Measurements from ENCODE around the gene METTL21C. TPM values are rescaled to one million over a fixed set of nuclear protein-coding genes. Genes with fewer than 3 reads are reported as not detected.

The METTL21C gene
- total RNA-seq, 1 donor from 2014 or later: not detected

- Mint-ChIP-seq H3K4me3 (no peak overlapping the region), H3K27me3 (peaks cover 36% of the 10 kb centered on the region), H3K36me3 (ENCODE audit: low read depth) (no peaks in the 10 kb centered on the region), H3K27ac (no peak overlapping the region), H3K4me1 (no peaks in the 10 kb centered on the region), H3K9me3 (no peaks in the 10 kb centered on the region)
- no peak for DNase-seq
- intact Hi-C loops (cut with micrococcal nuclease): no loop called here
These were observed 9.6 kb upstream of the METTL21C start for GRCh38 chr13:102704238-102705058.

DNA sequence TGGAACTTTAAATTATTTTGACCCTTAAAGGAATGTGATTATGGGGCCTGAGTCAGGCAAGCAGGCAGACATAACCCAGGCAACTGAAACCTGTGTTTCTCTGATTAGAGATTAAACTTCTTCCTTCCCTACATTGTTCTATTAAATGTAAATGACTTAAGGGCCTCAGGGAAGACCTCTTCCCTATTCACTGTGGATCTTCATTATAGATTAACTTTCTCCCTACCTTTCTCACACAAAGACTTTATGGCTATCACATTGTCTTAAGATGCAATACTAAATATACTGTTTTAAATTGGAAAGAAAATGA, 8.8 kb upstream of the METTL21C start:
- Mint-ChIP-seq H3K27ac (no peak overlapping the region), H3K27me3 (peaks cover 29% of the 10 kb centered on the region), H3K4me3 (no peak overlapping the region), H3K36me3 (ENCODE audit: low read depth) (no peaks in the 10 kb centered on the region), H3K4me1 (no peaks in the 10 kb centered on the region), H3K9me3 (no peaks in the 10 kb centered on the region)
- intact Hi-C loops (cut with micrococcal nuclease): no loop called here
- no peak for DNase-seq

DNA sequence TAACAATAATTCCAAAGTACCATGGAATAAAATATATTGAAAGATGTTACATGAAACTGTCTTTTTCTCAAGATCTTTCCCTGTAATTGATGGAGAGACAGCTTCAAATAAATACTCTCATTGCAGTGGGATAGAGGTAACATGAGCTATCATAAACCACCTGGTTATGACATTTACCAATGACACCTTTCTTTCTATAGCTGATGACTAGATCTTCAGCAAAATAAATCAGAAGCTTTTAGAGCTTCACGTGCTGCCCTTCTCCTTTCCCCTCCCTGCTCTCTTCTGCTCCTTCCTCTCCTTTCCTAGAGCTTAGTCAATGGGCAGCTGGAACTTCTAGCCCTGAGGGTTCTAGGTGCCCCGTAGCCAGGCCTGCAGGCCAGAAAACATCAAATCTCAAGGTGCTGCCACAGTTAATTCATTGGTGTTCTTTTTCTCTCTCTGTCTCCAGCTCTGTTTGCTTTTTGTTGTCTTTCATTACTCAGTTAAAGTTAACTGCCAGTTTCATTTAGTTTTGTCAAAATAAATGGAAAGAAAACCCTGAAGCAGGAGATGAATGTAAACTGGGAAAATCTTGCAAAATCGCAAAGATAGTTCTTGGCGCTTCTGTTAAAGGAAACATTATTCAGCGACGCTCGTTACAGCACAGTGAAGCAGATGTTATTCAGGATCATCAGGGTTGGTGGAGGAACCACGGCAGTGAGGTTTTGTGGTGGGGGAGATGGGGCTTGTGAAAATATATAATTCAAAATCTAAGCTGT, 8.3 kb upstream of the METTL21C start:
- Mint-ChIP-seq H3K36me3 (ENCODE audit: low read depth) (no peaks in the 10 kb centered on the region), H3K4me1 (no peaks in the 10 kb centered on the region), H3K27me3 (peaks cover 28% of the 10 kb centered on the region), H3K27ac (no peak overlapping the region), H3K9me3 (no peaks in the 10 kb centered on the region), H3K4me3 (no peak overlapping the region)
- intact Hi-C loops (cut with micrococcal nuclease): no loop called here
- DNase-seq: no peak

GRCh38 chr13:102701331-102701730, 6.5 kb upstream of the METTL21C start:
- H3K4me1 Mint-ChIP-seq: no peaks in the 10 kb centered on the region
- no peak for DNase-seq

DNA sequence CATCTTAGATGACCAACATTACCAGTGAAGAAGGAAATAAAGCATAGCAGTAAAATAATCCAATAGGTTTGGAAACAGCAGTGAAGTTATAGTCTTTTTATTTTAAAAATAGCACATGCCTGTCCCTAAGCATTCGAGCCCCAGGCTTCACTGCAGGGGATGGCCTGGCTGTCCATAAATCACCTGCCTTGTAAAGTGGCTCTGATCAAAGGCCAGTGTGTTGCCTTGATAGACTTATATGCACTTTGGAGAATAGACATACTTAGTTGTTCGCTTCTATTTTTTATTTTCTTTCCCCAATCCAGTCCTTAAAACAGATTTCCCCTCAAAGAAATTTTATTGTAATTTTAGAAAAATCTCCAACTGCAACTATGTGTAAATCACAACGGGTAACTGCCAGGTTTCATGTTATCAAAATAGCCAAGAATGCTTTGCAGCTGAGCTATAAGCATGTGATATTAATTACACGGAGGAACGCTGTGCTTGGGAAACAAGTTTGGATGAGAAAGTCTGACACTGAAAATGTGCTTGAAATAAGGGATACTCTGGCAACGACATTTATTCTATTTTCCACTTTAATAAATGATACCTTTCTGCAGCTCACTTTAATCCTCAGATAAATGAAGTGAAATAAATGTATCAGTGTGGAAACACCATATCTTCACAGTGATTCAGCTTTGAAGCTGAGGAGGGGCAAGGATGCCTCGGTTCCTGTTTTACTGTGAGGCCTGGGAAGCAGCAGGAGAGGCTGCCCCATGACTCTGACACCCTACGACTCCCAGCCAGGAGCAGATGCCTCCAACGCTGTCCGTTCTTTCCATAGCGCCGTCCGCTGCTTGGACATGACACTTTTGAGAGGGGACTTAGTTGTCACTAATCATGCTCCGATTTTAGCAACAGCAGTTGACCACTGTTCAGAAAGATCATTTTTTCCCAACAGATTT, 5.5 kb upstream of the METTL21C start:
- Mint-ChIP-seq H3K4me3 (no peak overlapping the region), H3K9me3 (no peaks in the 10 kb centered on the region), H3K4me1 (no peaks in the 10 kb centered on the region), H3K27ac (no peak overlapping the region), H3K36me3 (ENCODE audit: low read depth) (no peaks in the 10 kb centered on the region), H3K27me3 (peaks cover 21% of the 10 kb centered on the region)
- intact Hi-C loops (cut with micrococcal nuclease): no loop called here
- no peak for DNase-seq

More at GRCh38 chr13:102701331-102701730, 6.5 kb upstream of the METTL21C start:
- Mint-ChIP-seq H3K36me3 (ENCODE audit: low read depth) (no peaks in the 10 kb centered on the region), H3K27ac (no peak overlapping the region), H3K4me3 (no peak overlapping the region), H3K27me3 (peaks cover 18% of the 10 kb centered on the region), H3K9me3 (no peaks in the 10 kb centered on the region)
- intact Hi-C loops (cut with micrococcal nuclease): no loop called here

DNA sequence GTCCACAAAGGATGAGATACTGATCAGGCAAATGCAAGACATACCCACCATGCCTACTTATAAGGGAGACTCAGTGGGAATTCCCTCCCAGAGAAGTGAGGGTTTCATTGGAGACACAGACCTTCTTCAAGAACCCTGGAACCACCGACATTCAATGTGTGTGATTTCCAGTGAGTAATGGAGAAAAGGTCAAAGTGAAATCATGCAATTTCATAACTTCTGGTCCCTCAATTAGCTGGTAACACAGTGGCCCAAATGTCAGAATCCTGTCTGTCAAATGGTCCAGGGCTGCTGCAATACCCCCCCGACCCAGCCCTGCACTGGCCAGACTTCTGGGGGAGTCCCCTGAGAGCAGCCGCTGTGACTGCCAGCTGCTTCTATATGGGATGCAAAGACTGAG, 4.7 kb upstream of the METTL21C start:
- no peak for DNase-seq
- Mint-ChIP-seq H3K27ac (no peak overlapping the region), H3K36me3 (ENCODE audit: low read depth) (no peaks in the 10 kb centered on the region), H3K27me3 (peaks cover 24% of the 10 kb centered on the region), H3K4me1 (no peaks in the 10 kb centered on the region), H3K4me3 (no peak overlapping the region), H3K9me3 (no peaks in the 10 kb centered on the region)
- intact Hi-C loops (cut with micrococcal nuclease): no loop called here

- H3K27ac Mint-ChIP-seq: no peak overlapping the region
- intact Hi-C loops (cut with micrococcal nuclease): no loop called here
- H3K4me3 Mint-ChIP-seq: no peak overlapping the region
These were observed 3.8 kb upstream of the METTL21C start for GRCh38 chr13:102698649-102698980.

DNA sequence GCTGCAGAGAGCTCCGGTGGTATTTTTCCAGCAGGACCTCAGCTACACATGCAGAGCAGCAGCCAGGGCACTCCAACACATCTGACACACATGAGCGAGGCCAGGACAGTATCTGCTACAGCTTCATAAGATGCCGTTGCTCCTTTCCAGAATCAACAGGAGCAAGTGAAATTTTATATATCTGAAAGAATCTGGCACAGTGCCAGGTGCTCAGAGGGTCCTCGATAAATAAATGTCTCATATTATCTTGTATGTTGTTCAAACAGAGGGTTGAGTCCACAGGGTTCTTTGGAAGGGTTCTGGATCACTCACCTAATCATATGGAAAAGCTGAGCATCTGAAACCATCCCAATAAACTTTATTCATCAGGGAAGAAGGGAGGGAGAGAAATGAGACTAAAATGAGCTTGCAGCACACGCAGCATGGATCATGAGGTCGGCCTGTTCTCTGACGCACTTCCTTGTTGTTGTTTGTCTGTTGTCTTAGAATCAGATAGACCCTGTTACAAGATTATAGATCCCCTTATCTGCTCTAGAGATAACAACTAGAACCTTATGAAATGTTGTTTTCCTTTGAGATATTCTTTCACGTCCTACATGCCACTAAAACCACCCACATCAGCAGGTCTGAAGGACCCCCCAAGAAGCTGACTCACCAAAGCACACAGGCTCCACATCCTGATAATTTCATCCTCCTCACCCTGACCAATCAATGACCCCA, 3.2 kb upstream of the METTL21C start:
- H3K27me3 Mint-ChIP-seq: peaks cover 16% of the 10 kb centered on the region
- DNase-seq: no peak
- no peak overlapping the region for H3K4me3 Mint-ChIP-seq
- intact Hi-C loops (cut with micrococcal nuclease): no loop called here
- no peak overlapping the region for H3K27ac Mint-ChIP-seq
- no peaks in the 10 kb centered on the region for H3K9me3 Mint-ChIP-seq
- no peaks in the 10 kb centered on the region for H3K36me3 Mint-ChIP-seq (ENCODE audit: low read depth)
- no peaks in the 10 kb centered on the region for H3K4me1 Mint-ChIP-seq

More at GRCh38 chr13:102698649-102698980, 3.8 kb upstream of the METTL21C start:
- Mint-ChIP-seq H3K9me3 (no peaks in the 10 kb centered on the region), H3K27me3 (peaks cover 19% of the 10 kb centered on the region), H3K4me1 (no peaks in the 10 kb centered on the region), H3K36me3 (ENCODE audit: low read depth) (no peaks in the 10 kb centered on the region)
- no peak for DNase-seq

DNA sequence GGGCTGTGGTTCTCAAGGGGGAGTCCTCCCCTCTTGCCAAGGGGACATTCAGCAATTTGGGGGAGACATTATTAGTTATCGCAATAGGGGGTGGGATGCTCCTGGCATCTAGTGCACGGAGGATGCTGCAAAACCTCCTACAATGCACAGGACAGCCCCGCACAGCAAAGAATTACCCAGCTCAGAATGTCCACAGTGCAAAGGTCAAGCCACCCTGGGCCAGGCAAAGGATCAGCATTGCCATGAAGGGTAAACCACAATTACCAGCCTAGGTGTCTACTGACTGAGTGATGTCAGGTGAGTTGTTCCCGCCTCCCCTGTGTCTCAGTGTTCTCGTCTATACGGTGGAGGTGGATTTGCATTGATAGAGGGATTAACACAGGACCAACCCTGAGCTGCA, 2.4 kb upstream of the METTL21C start:
- no peak overlapping the region for H3K4me3 Mint-ChIP-seq
- intact Hi-C loops (cut with micrococcal nuclease): no loop called here

DNA sequence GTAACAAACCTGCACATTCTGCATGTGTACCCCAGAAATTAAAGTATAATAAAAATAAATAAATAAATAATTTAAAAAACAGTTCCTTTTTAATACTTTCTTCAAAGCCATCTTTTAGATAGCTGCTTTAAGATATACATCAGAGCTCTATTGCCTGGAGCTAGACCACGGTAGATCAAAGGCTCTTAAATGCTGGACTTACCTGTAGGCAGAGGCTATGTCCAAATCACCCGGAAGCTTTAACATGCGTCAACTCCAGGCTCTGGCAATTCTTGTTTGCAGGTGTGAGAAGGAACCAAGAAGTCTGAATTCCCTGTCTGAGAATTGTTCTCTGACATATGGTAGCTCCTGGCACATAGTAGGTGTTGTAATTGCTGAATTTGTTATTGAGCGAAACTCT, 1.6 kb upstream of the METTL21C start:
- intact Hi-C loops (cut with micrococcal nuclease): no loop called here
- no peaks in the 10 kb centered on the region for H3K4me1 Mint-ChIP-seq
- no peak overlapping the region for H3K27ac Mint-ChIP-seq
- no peaks in the 10 kb centered on the region for H3K9me3 Mint-ChIP-seq
- no peak for DNase-seq
- H3K4me3 Mint-ChIP-seq: no peak overlapping the region
- peaks cover 23% of the 10 kb centered on the region for H3K27me3 Mint-ChIP-seq
- H3K36me3 Mint-ChIP-seq (ENCODE audit: low read depth): no peaks in the 10 kb centered on the region

More for the DNA sequence above, 2.4 kb upstream of the METTL21C start:
- H3K27ac Mint-ChIP-seq: no peak overlapping the region
- DNase-seq: no peak
- no peaks in the 10 kb centered on the region for H3K36me3 Mint-ChIP-seq (ENCODE audit: low read depth)
- H3K9me3 Mint-ChIP-seq: no peaks in the 10 kb centered on the region
- no peaks in the 10 kb centered on the region for H3K4me1 Mint-ChIP-seq
- H3K27me3 Mint-ChIP-seq: peaks cover 18% of the 10 kb centered on the region

DNA sequence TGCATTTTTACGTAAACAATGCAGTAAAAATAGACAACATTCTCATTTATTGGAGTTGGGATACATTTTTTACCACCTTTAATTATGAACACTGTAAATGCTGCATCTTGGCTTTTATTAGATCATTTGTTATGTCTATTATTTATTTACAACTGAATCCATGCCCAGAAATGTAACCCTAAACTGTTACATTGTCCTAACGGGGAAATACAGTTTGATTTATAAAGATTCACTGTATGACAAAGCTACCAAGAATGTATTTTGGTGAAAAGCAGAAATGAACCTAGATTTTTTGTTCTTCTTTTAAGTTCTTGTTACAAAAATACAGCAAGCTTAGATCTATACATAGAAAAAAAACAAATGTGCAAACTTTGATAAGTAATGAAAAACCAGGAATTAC, 1.1 kb downstream of the METTL21C start:
- Mint-ChIP-seq H3K36me3 (ENCODE audit: low read depth) (no peaks in the 10 kb centered on the region), H3K27ac (no peak overlapping the region), H3K4me1 (no peaks in the 10 kb centered on the region), H3K9me3 (no peaks in the 10 kb centered on the region), H3K27me3 (peaks cover 28% of the 10 kb centered on the region), H3K4me3 (no peak overlapping the region)
- no peak for DNase-seq
- intact Hi-C loops (cut with micrococcal nuclease): no loop called here

DNA sequence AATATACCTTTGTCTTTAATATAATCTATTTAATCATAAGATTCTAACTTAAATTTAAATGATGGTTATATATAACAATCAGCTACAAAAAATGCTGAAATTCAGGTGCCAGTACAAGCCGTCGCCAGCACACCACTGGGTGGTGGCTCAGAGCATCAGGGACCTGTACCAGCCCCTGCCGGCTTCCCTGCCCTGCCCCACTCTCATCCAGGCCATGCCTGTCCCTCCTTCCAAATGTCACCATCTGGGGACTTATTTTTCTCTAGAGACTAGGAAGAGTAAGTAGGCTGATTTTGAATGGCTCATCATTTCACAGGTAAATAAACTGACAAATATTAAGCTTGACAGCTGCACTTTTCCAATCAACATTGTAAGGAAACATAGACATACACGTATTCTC, 1.6 kb downstream of the METTL21C start:
- Mint-ChIP-seq H3K27ac (no peak overlapping the region), H3K27me3 (peaks cover 29% of the 10 kb centered on the region), H3K4me3 (no peak overlapping the region), H3K9me3 (no peaks in the 10 kb centered on the region), H3K4me1 (no peaks in the 10 kb centered on the region), H3K36me3 (ENCODE audit: low read depth) (no peaks in the 10 kb centered on the region)
- DNase-seq: no peak
- intact Hi-C loops (cut with micrococcal nuclease): no loop called here

GRCh38 chr13:102692491-102692826, 2.4 kb downstream of the METTL21C start:
- Mint-ChIP-seq H3K4me3 (no peak overlapping the region), H3K9me3 (no peaks in the 10 kb centered on the region), H3K27ac (no peak overlapping the region), H3K27me3 (peaks cover 31% of the 10 kb centered on the region), H3K36me3 (ENCODE audit: low read depth) (no peaks in the 10 kb centered on the region), H3K4me1 (no peaks in the 10 kb centered on the region)
- DNase-seq: no peak
- intact Hi-C loops (cut with micrococcal nuclease): no loop called here

Data from activated CD4-positive, alpha-beta T cell treated with anti-CD3 and anti-CD28 coated beads, Interleukin-2, amount 10 ng/mL, durations not matched to agents 24 days and 14 days (primary cell).